NCI-H510A treated with DMSO at 0.1 percent for 48 hours (cell line): ENCODE results near the gene HRAS.

Source experiments
- DNase-seq: peaks from one replicate; lab custom pipeline; 2025; lab: John Stamatoyannopoulos, UW

HRAS gene

GRCh38 chr11:553083-553987, 18.0 kb upstream of the HRAS start:
- no peak for DNase-seq

GRCh38 chr11:551596-551995, 16.2 kb upstream of the HRAS start:
- DNase-seq, result no peak

DNA sequence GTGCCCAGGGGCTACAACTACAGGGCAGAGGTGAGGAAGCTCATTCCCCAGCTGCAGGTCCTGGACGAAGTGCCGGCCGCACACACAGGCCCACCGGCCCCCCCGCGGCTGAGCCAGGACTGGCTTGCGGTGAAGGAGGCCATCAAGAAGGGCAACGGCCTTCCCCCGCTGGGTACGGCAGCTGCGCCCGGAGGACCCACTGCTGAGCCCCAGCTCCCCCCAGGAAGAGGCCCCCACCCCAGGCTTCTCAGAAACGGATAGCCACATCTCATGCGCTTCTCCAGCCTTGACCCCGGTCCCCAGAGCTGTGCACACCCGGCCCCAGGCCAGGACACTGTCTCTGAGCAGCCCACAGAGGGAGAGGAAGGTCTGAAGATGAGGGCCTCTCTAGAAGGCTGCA, 15.8 kb upstream of the HRAS start:
- no peak for DNase-seq

GRCh38 chr11:550746-551085, 15.3 kb upstream of the HRAS start:
- no peak for DNase-seq

DNA sequence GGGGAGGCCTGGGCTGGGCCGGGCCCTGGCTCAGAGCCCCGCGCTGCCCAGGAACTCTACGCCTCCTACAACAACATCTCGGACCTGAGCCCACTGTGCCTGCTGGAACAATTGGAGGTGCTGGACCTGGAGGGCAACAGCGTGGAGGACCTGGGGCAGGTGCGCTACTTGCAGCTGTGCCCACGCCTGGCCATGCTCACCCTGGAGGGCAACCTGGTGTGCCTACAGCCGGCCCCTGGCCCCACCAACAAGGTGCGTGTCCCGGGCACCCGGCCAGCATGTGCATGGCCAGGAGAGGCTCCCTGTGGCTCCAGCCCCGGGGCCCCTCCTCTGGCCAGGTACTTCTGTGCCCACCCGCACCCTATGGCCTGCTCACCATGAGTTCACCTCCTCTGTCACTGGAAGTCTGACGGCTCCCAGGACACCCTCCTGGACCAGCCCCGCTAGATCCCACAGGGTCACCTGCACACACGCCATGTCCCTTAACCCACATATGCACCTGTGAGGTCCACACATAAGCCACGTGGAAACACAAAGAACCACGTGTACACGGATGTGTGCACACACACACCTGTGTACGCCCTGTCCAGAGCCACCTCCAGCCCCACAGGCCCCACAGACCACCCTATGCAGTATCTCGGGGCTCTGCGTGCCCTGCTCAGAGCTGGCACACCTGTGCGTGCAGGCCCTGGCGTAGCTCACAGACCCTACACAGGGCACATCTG, 14.8 kb upstream of the HRAS start:
- DNase-seq, result no peak

- DNase-seq, result no peak
Measured at GRCh38 chr11:548700-549603, 13.6 kb upstream of the HRAS start.

- DNase-seq, result no peak
Measured at GRCh38 chr11:545171-545570, 9.8 kb upstream of the HRAS start.

- no peak for DNase-seq
Measured at GRCh38 chr11:544817-545166, 9.4 kb upstream of the HRAS start.

DNA sequence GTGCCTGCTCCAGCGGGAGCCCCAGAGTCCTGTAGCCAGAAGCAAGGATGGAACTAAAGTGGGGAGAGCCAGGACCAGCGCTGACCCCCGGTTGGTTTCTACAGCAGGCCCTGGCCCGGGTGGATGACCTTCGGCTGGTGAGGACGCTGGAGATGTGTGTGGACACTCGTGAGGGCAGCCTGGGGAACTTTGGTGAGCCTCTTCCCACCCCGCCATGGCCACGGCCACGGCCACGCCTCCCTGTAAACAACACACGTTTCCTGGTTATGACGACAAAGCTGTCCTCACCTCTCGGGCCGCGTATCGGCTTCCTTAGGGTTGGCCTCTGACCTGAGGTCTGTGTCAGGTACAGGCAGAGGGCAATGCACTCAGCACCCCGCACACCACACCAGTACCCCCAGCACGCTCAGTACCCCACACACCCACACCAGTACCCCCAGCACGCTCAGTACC, 6.1 kb upstream of the HRAS start:
- no peak for DNase-seq

DNA sequence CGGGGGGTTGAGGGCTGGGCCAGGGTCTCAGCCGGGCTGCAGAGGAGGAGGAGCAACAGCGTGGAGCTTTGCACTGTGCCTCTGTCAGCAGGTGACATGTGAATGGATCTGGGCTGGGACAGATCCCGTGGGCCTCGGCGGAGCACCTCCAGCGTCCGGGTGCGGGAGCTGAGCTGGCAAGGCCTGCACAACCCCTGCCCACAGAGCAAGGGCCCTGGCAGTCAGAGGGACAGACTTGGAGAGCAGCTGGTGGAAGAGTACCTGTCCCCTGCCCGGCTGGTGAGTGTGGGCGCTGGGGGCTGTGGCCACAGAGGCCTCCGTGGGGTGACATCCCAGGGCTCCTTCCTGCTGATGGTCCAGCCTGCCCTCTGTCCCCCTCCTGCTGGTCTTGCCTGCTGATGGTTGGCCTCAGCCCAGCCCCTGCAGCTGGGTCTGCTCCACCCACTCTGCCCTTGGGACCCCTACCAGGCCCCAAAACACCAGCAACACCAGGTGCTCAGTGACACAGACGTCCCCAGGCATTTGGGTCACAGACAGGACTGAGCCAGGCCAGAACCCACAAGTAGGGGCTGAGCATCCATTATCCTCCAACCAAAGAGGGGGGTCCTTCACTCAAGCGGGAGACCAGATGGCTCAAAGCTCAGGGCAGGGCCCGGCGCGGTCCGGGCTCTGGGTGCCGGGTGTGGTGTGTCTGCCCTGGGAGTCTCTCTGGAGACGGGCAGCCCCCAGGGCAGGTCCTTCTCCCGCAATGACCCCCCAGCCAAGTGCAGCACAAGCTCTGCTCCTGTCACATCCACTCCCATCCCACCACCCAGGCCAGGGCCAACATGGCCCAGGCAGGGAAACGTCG, 5.4 kb upstream of the HRAS start:
- no peak for DNase-seq

DNA sequence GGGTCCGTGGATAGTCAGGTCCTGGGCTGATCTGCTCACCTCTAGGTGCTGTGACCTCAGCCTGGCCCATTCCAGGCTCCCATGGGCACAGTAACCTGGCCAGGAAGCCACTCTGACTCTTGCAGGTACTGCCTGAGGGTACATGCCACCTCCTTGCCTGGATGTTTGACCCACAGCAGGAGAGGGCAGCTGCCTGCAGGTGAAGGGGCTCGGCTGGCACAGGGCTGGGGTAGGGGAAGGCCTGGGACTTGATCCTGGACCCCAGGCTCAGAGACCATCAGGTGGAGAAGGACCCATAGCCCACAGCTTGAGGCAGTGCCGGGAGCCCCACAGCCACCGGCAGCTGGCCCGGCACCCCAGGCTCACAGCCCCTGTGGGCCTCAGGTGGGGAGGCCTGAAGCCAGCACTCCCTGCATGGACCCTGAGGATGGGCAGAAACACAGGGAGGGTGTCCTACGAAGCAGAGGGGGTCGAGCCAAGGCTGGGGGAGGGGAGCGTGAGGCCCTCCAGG, 4.7 kb upstream of the HRAS start:
- DNase-seq, result no peak

GRCh38 chr11:538431-539051, 3.2 kb upstream of the HRAS start:
- DNase-seq, result no peak

DNA sequence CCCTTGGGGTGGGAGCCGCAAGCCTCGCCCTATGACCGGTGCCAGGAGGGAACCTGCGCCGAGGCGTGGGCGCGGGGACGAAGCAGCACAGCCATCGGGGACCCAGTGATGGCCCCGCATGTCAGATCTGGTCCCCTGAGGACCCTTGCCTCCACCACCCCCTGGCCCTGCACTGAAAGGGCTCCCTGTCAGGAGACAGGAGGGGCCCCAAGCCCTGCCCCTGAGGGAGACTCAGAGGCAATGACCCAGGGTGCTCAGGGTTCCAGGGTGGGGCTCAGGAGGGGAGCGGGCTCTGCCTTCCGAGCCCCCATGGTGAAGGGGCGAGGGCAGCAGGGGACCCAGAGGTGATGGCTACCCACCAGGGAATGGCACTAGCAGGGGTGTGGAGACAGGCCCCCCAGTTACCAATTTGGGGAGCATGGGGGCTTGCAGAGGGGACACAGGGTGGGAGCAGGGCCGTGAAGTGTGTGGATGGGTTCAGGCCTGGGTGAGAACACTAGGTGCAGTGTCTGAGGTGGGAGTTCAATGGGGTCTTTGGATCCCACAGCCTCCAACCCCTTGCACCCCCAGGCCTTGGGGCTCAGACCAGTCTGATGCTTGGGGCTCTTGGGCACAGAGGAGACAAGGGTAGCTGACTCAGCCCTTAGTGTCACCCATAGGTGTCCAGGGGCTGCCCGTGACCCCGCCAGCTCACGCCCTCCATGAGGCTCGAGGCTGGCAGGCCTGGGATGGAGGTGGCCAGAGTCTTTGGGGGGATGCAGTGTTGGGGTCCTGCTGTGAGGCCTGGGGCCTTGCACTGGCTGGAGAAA, 2.5 kb upstream of the HRAS start:
- DNase-seq, result no peak

DNA sequence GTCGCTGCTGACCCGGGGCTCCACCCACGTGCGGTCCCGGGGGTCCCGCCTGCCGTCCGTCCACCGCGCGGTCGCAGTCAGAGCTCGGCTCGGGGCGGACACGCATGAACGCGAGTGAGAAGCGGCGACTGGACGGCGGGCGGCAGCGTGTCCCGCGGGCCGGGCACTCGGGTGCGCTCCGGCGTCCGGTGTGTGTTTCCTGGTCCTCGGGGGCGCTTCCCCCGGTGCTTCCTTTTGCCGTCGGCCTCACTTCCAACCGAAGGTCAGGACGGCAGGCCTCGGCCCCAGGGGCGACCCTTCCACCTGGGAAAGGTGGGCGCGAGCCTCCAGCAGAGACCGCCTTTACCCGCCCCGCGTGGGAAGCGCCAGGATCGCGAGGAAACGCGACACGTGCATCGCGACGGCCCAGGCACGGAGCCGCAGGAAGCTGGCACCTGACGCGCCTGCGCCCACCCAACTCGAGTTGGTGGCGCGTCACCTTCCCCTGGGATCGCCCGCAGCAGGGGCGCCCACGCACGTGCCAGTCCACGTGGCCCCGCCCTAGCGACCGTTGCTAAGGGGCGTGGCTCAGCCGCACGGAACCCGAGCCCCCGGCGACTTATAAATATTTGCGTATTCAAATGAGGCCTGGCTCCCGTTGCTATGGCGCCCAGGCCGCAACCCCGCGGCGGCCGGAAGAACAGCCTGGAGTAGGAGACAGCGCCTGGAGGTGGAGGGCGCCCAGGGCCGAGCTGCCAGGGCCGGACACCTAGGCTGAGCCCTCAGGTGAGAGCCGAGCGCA, 1.7 kb upstream of the HRAS start, which contains the start of gene LRRC56:
Gene LRRC56 (plus strand): TSS at position 687 of the 781 bp plus-strand sequence. CDS start 3,158 bp downstream, outside the sequence.
- peak; percentile 52 for DNase-seq

DNA sequence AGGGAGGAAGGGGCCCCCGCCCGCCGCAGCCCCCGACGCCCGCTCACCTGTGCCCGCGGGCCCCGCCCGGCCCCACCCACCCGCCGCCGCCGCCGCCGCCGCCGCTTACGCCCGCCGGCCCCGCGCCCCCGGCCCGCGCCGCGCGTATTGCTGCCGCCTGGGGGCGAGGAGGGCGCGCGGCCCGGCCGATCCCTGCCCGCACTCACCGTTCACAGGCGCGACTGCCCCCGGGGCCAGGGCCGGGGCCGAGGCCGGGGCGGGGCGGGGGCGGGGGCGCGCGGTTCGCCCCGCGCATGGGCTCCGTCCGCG, 212 bp downstream of the HRAS start:
- DNase-seq, result no peak

GRCh38 chr11:534396-535209, 773 bp downstream of the HRAS start:
- DNase-seq, result peak; percentile 22

- no peak for DNase-seq
Measured at GRCh38 chr11:533586-534395, 1.6 kb downstream of the HRAS start.
